PC-9 (cell line): ENCODE results near the gene MAPKAPK5. TPM values are rescaled to one million over a fixed set of nuclear protein-coding genes. Genes with fewer than 3 reads are reported as not detected.

Experiments used
- BruUV-seq: library from RNA; stranded (reverse); fragments of 400-500 nt; replicated peaks from 2 replicates; lab custom pipeline; 2021; lab: Mats Ljungman, UMichigan
- CTCF ChIA-PET: fragments of 300-600 bp; sonication (Branson Sonifier 250); formaldehyde crosslinking; loops from one replicate; lab custom pipeline; 2022; ENCODE audit warnings: antibody characterized with exemption; lab: Charles Lee
- POLR2A ChIA-PET: fragments of 300-600 bp; sonication (Branson Sonifier 250); formaldehyde crosslinking; loops from one replicate; lab custom pipeline; 2022; ENCODE audit warnings: antibody characterized with exemption; ENCODE audit not compliant: unreplicated experiment; lab: Charles Lee
- DNase-seq, 2 experiments: peaks; one replicate each; pipeline versions ENCODE4 v3.0.0 to v3.0.0-alpha.2; 2015 to 2022; ENCODE audit warnings: mixed read lengths in 1 of 2
- H2AFZ ChIP-seq: fragments of 200-600 bp; sonication (generic); 2 replicates; pipeline ENCODE4 v1.8.1; 2017; ENCODE audit warnings: antibody characterized with exemption
- H3F3A ChIP-seq: fragments of 200-600 bp; sonication (generic); 2 replicates; pipeline ENCODE4 v1.8.1; 2017; ENCODE audit warnings: antibody characterized with exemption, mild to moderate bottlenecking, low read depth; ENCODE audit not compliant: insufficient read depth
- H3K27ac ChIP-seq: fragments of 200-600 bp; sonication (generic); 2 replicates; pipeline ENCODE4 v1.6.1; 2016; ENCODE audit warnings: mixed run types
- H3K27me3 ChIP-seq: fragments of 200-600 bp; sonication (generic); 2 replicates; pipeline ENCODE4 v1.6.1; 2016; ENCODE audit warnings: low read depth, mixed run types; ENCODE audit not compliant: insufficient read depth
- H3K36me3 ChIP-seq: fragments of 200-600 bp; sonication (generic); 2 replicates; pipeline ENCODE4 v1.6.1; 2016; ENCODE audit warnings: low read depth, mixed run types
- H3K4me1 ChIP-seq: fragments of 200-600 bp; sonication (generic); replicated peaks from 2 replicates; pipeline ENCODE4 v1.6.1; 2016; ENCODE audit warnings: mixed run types; ENCODE audit not compliant: insufficient read depth
- H3K4me2 ChIP-seq: fragments of 200-600 bp; sonication (generic); 2 replicates; pipeline ENCODE4 v1.6.1; 2017; ENCODE audit warnings: mixed run types
- H3K4me3 ChIP-seq: fragments of 200-600 bp; sonication (generic); 2 replicates; pipeline ENCODE4 v1.6.1; 2016; ENCODE audit warnings: mixed run types
- H3K79me2 ChIP-seq: fragments of 200-600 bp; sonication (generic); 2 replicates; pipeline ENCODE4 v1.6.1; 2017; ENCODE audit warnings: low read depth, mixed run types
- H3K9me2 ChIP-seq: fragments of 200-600 bp; sonication (generic); 2 replicates; pipeline ENCODE4 v1.8.1; 2017; ENCODE audit warnings: mild to moderate bottlenecking; ENCODE audit not compliant: insufficient read depth
- H3K9me3 ChIP-seq: fragments of 200-600 bp; sonication (generic); 2 replicates; pipeline ENCODE4 v1.8.1; 2016; ENCODE audit warnings: low read depth; ENCODE audit not compliant: insufficient read depth
- H4K20me1 ChIP-seq: fragments of 200-600 bp; sonication (generic); 2 replicates; pipeline ENCODE4 v1.8.1; 2017; ENCODE audit not compliant: insufficient read depth
- CTCF ChIP-seq: fragments of 200-600 bp; sonication (generic); conservative IDR thresholded peaks from 2 replicates; pipeline ENCODE4 v1.6.1; 2017; ENCODE audit warnings: mixed run types, antibody characterized with exemption, mild to moderate bottlenecking, moderate library complexity
- EZH2 ChIP-seq: fragments of 200-600 bp; sonication (generic); IDR thresholded peaks from 2 replicates; pipeline ENCODE4 v1.8.0; 2017; ENCODE audit warnings: antibody characterized with exemption, low read depth
- intact Hi-C: fragments of 100-400 bp; cut with micrococcal nuclease; formaldehyde crosslinking; loops from one replicate; pipeline ENCODE4 v1.10.0; 2022; ENCODE audit not compliant: unreplicated experiment
- total RNA-seq: library from RNA; stranded (reverse); gene quantifications from 2 replicates; pipeline ENCODE4 v1.2.3, GENCODE V29; 2021

Gene MAPKAPK5
- total RNA-seq, 1 experiment from 2014 or later: 45.0 TPM

DNA sequence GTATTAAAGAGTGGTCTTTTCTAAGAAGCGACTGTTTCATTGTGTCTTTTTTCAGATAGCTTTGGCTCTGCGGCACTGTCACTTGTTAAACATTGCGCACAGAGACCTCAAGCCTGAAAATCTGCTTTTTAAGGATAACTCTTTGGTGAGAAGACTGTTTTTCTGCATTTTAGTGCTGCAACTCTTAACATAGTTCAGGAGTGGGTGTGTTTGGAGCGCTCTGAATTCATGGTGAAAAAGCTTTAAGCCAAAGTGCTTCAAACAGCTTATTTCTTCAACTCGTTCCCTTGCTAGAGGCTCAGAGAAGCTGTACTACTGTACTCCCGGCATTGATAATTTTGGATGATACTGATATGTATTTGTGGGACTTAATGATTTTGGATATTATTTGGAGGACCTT lies 28.2 kb downstream of the MAPKAPK5 start:
- Histone ChIP-seq H3F3A (peaks cover 10% of the 10 kb centered on the region; the same call in 1 of the 2 replicates), H2AFZ (no peak overlapping the region), H4K20me1 (peaks cover 5% of the 10 kb centered on the region; the same call in 1 of the 2 replicates), H3K4me3 (no peak overlapping the region), H3K27ac (no peak overlapping the region), H3K9me2 (no peaks in the 10 kb centered on the region), H3K36me3 (peaks cover 39% of the 10 kb centered on the region), H3K4me1 (no peaks in the 10 kb centered on the region), H3K9me3 (no peaks in the 10 kb centered on the region), H3K79me2 (no peaks in the 10 kb centered on the region), H3K4me2 (no peak overlapping the region), H3K27me3 (no peaks in the 10 kb centered on the region)
- ChIA-PET POLR2A (no interaction called here), CTCF (no interaction called here)
- BruUV-seq: no TSS peak
- TF ChIP-seq EZH2 (no peak), CTCF (no peak)
- no peak for DNase-seq
- intact Hi-C loops: no loop called here

DNA sequence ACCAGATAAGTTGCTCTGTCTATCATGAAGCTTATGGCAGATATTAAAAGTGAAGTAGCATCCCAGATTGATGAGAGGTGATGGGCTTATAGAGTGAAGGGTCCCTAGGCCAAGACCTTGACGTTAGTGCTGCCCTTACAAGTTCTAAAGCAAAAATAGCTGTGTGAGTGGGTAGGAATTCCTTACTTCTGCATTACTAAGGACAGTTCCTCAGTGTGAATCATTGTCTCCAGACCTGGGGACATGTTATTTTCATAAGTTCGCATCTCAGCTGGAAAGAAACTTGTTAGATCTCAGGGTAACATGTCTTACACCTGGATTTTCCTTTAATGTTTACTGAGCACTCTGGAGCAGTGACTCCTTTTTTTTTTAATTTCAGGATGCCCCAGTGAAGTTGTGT lies 28.7 kb downstream of the MAPKAPK5 start:
- no peak overlapping the region for H3K27ac ChIP-seq
- no peaks in the 10 kb centered on the region for H3K9me2 ChIP-seq
- POLR2A ChIA-PET: no interaction called here
- no peak overlapping the region for H3K4me3 ChIP-seq
- intact Hi-C loops: no loop called here
- H3K4me1 ChIP-seq: no peaks in the 10 kb centered on the region
- H3K79me2 ChIP-seq: no peaks in the 10 kb centered on the region
- no TSS peak for BruUV-seq
- H3K4me2 ChIP-seq: no peak overlapping the region
- CTCF ChIA-PET: no interaction called here
- H3K27me3 ChIP-seq: no peaks in the 10 kb centered on the region
- peaks cover 3% of the 10 kb centered on the region; the same call in 1 of the 2 replicates for H4K20me1 ChIP-seq
- no peak for DNase-seq
- peaks cover 39% of the 10 kb centered on the region for H3K36me3 ChIP-seq
- H3K9me3 ChIP-seq: no peaks in the 10 kb centered on the region
- TF ChIP-seq CTCF (no peak), EZH2 (no peak)
- peaks cover 10% of the 10 kb centered on the region; the same call in 1 of the 2 replicates for H3F3A ChIP-seq
- H2AFZ ChIP-seq: no peak overlapping the region

GRCh38 chr12:111873113-111873512 lies 31.1 kb downstream of the MAPKAPK5 start:
- Histone ChIP-seq H4K20me1 (peaks cover 8% of the 10 kb centered on the region; the same call in 1 of the 2 replicates), H3K9me2 (no peaks in the 10 kb centered on the region), H3K4me3 (no peak overlapping the region), H3K27me3 (no peaks in the 10 kb centered on the region), H2AFZ (no peak overlapping the region), H3K4me2 (no peak overlapping the region), H3K79me2 (no peaks in the 10 kb centered on the region), H3K36me3 (peaks cover 19% of the 10 kb centered on the region; the same call in 1 of the 2 replicates), H3F3A (peaks cover 10% of the 10 kb centered on the region; the same call in 1 of the 2 replicates), H3K27ac (no peak overlapping the region), H3K4me1 (no peaks in the 10 kb centered on the region), H3K9me3 (no peaks in the 10 kb centered on the region)
- no peak for TF ChIP-seq CTCF
- no peak for TF ChIP-seq EZH2
- BruUV-seq: no TSS peak
- ChIA-PET POLR2A (no interaction called here), CTCF (no interaction called here)
- no peak for DNase-seq
- intact Hi-C loops: no loop called here
